HepG2 (cell line): ENCODE measurements around the gene WDR82. TPM values are rescaled to one million over a fixed set of nuclear protein-coding genes. Genes with fewer than 3 reads are reported as not detected.
A peak's percentile ranks its signal among the peaks of the same experiment; 100 is the strongest.

Experiments used
- AHR ChIP-seq: IDR thresholded peaks from 2 replicates; pipeline ENCODE4 v1.6.1; 2018; ENCODE audit warnings: missing genetic modification reagents, missing compliant biosample characterization
- ERF ChIP-seq: IDR thresholded peaks from 2 replicates; pipeline ENCODE4 v1.6.1; 2018; ENCODE audit warnings: missing biosample characterization, missing genetic modification reagents
- FOXK2 ChIP-seq: fragments of 450-650 bp; IDR thresholded peaks from 2 replicates; pipeline ENCODE4 v1.6.1; 2016
- HNRNPK ChIP-seq: fragments of 200-400 bp; formaldehyde crosslinking; IDR thresholded peaks from 2 replicates; pipeline ENCODE4 v1.6.1; 2018; ENCODE audit warnings: low read length, low read depth, moderate library complexity, mild to moderate bottlenecking; ENCODE audit not compliant: poor library complexity, severe bottlenecking
- HNRNPLL ChIP-seq: fragments of 200-400 bp; formaldehyde crosslinking; IDR thresholded peaks from 2 replicates; pipeline ENCODE4 v1.6.1; 2017; ENCODE audit warnings: mild to moderate bottlenecking, low read depth, low read length; ENCODE audit not compliant: poor library complexity, severe bottlenecking
- KDM1A ChIP-seq: IDR thresholded peaks from 2 replicates; pipeline ENCODE4 v1.6.1; 2016; ENCODE audit warnings: missing compliant biosample characterization
- MED13 ChIP-seq: sonication (generic); formaldehyde crosslinking; IDR thresholded peaks from 2 replicates; pipeline ENCODE4 v1.5.0; 2020; ENCODE audit warnings: missing genetic modification reagents
- PHF21A ChIP-seq: sonication (generic); formaldehyde crosslinking; IDR thresholded peaks from 2 replicates; pipeline ENCODE4 v1.5.0; 2020; ENCODE audit warnings: mild to moderate bottlenecking, missing genetic modification reagents
- POLR2G ChIP-seq: fragments of 200-400 bp; formaldehyde crosslinking; IDR thresholded peaks from 2 replicates; pipeline ENCODE4 v1.6.1; 2018; ENCODE audit warnings: mild to moderate bottlenecking, low read depth, low read length, moderate library complexity
- RAD21 ChIP-seq: fragments of 450-650 bp; formaldehyde crosslinking; IDR thresholded peaks from 2 replicates; pipeline ENCODE4 v1.5.0; 2020; ENCODE audit warnings: mild to moderate bottlenecking
- RARG ChIP-seq: sonication (generic); formaldehyde crosslinking; IDR thresholded peaks from 2 replicates; pipeline ENCODE4 v1.4.0; 2020; ENCODE audit warnings: low read depth, mild to moderate bottlenecking, missing genetic modification reagents
- RFXANK ChIP-seq: IDR thresholded peaks from 2 replicates; pipeline ENCODE4 v1.6.1; 2016
- TCF7 ChIP-seq: sonication (generic); IDR thresholded peaks from 2 replicates; pipeline ENCODE4 v1.6.1; 2016; ENCODE audit warnings: antibody characterized with exemption, low read depth
- ZNF207 ChIP-seq: fragments of 450-650 bp; IDR thresholded peaks from 2 replicates; pipeline ENCODE4 v1.6.1; 2016; ENCODE audit warnings: antibody characterized with exemption, borderline replicate concordance
- ZNF24 ChIP-seq: fragments of 450-650 bp; IDR thresholded peaks from 2 replicates; pipeline ENCODE4 v1.6.1; 2017; ENCODE audit warnings: antibody characterized with exemption, mild to moderate bottlenecking
- ZNF354B ChIP-seq: sonication (generic); formaldehyde crosslinking; IDR thresholded peaks from 2 replicates; pipeline ENCODE4 v1.8.0; 2022; ENCODE audit warnings: mild to moderate bottlenecking, missing genetic modification reagents
- ZNF577 ChIP-seq: sonication (generic); formaldehyde crosslinking; IDR thresholded peaks from 2 replicates; pipeline ENCODE4 v1.4.0; 2020; ENCODE audit warnings: mild to moderate bottlenecking, low read depth, missing genetic modification reagents, borderline replicate concordance
- ZNF644 ChIP-seq: IDR thresholded peaks from 2 replicates; pipeline ENCODE4 v1.6.1; 2016; ENCODE audit warnings: low read depth
- ZNF747 ChIP-seq: sonication (generic); formaldehyde crosslinking; IDR thresholded peaks from 2 replicates; pipeline ENCODE4 v1.8.1; 2023; ENCODE audit warnings: missing genetic modification reagents, mild to moderate bottlenecking, borderline replicate concordance
- polyA plus RNA-seq, 8 experiments: library from polyadenylated mRNA; depleted of rRNA in 3 of 8; stranded (reverse) in 7 of 8; unstranded in 1 of 8; fragments of >200 nt; fragmentation: Illumina TruSeq in 4 of 8; extraction: Trizol in 4 of 8; gene quantifications; 2 replicates each; pipeline versions ENCODE4 v1.2.1 to v1.2.3, GENCODE V29; 2011 to 2016; ENCODE audit warnings: low read depth in 4 of 8, missing spikeins in 1 of 8, mixed read lengths in 1 of 8; ENCODE audit not compliant: insufficient read depth in 1 of 8
- total RNA-seq, 5 experiments: library from RNA; depleted of rRNA; stranded (reverse); fragments of >200 nt; fragmentation: Illumina TruSeq; extraction: Trizol; gene quantifications; 2 replicates each; pipeline ENCODE4 v1.2.3, GENCODE V29; 2016; ENCODE audit warnings: low read depth in 1 of 5
- TF ChIP-seq, protein P1 (sequence below): sonication (generic); formaldehyde crosslinking; IDR thresholded peaks from 2 replicates; pipeline ENCODE4 v1.5.0; 2020; ENCODE audit warnings: mild to moderate bottlenecking, missing genetic modification reagents, moderate library complexity
- TF ChIP-seq, protein P2 (sequence below): sonication (generic); formaldehyde crosslinking; IDR thresholded peaks from 2 replicates; pipeline ENCODE4 v1.8.0; 2022; ENCODE audit warnings: mild to moderate bottlenecking, missing genetic modification reagents; ENCODE audit not compliant: insufficient replicate concordance
- TF ChIP-seq, protein P3 (sequence below): sonication (generic); formaldehyde crosslinking; IDR thresholded peaks from 2 replicates; pipeline ENCODE4 v1.5.0; 2020; ENCODE audit warnings: missing genetic modification reagents
- TF ChIP-seq, protein P4 (sequence below): sonication (generic); formaldehyde crosslinking; conservative IDR thresholded peaks from 2 replicates; pipeline ENCODE4 v1.8.0; 2022; ENCODE audit warnings: mild to moderate bottlenecking, moderate library complexity, missing genetic modification reagents
- TF ChIP-seq, protein P5 (sequence below): sonication (generic); formaldehyde crosslinking; IDR thresholded peaks from 2 replicates; pipeline ENCODE4 v1.4.0; 2020; ENCODE audit warnings: missing genetic modification reagents

WDR82 gene
- total and polyA plus RNA-seq, 2 of the 13 experiments (the other 11 are each of a cell fraction or from before 2014, with no cell fraction given): 39.1 to 59.5 TPM

DNA sequence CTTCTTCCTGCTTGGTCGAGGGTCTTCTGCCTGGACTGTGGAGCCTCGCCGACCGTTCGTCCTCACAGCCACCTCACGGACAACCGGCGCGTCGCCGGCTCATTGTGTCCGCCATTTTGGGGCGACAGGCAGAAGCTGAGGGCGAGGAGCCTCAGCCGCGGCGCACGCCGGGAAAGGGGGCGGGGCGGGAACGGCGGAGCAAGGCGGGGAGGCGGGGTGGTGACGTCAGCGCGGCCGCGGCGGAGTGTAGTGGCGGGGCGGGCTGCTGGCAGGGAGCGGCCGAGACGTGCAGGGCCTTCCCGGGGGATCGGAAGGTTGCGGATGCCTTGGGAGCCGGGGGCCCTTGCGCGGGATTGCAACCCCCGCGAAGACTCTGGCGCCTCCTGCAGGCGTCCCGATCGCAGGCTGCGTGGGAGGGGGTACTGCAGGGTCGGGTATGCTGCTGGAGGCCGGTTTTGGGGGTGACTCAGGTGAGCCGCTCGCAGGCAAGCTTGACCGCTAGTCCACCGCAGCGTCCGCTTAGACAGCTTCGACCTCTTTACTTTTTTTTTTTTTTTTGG, at the start of gene WDR82 (continued):
- TF ChIP-seq ZNF577 (CRISPR knock-in tag): no peak
- TF ChIP-seq TCF7: no peak
- TF ChIP-seq, protein P1, sequence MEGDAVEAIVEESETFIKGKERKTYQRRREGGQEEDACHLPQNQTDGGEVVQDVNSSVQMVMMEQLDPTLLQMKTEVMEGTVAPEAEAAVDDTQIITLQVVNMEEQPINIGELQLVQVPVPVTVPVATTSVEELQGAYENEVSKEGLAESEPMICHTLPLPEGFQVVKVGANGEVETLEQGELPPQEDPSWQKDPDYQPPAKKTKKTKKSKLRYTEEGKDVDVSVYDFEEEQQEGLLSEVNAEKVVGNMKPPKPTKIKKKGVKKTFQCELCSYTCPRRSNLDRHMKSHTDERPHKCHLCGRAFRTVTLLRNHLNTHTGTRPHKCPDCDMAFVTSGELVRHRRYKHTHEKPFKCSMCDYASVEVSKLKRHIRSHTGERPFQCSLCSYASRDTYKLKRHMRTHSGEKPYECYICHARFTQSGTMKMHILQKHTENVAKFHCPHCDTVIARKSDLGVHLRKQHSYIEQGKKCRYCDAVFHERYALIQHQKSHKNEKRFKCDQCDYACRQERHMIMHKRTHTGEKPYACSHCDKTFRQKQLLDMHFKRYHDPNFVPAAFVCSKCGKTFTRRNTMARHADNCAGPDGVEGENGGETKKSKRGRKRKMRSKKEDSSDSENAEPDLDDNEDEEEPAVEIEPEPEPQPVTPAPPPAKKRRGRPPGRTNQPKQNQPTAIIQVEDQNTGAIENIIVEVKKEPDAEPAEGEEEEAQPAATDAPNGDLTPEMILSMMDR (CRISPR knock-in tag): peak; percentile 65
- TF ChIP-seq, protein P2, sequence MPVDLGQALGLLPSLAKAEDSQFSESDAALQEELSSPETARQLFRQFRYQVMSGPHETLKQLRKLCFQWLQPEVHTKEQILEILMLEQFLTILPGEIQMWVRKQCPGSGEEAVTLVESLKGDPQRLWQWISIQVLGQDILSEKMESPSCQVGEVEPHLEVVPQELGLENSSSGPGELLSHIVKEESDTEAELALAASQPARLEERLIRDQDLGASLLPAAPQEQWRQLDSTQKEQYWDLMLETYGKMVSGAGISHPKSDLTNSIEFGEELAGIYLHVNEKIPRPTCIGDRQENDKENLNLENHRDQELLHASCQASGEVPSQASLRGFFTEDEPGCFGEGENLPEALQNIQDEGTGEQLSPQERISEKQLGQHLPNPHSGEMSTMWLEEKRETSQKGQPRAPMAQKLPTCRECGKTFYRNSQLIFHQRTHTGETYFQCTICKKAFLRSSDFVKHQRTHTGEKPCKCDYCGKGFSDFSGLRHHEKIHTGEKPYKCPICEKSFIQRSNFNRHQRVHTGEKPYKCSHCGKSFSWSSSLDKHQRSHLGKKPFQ: peak; percentile 33
- TF ChIP-seq, protein P3, sequence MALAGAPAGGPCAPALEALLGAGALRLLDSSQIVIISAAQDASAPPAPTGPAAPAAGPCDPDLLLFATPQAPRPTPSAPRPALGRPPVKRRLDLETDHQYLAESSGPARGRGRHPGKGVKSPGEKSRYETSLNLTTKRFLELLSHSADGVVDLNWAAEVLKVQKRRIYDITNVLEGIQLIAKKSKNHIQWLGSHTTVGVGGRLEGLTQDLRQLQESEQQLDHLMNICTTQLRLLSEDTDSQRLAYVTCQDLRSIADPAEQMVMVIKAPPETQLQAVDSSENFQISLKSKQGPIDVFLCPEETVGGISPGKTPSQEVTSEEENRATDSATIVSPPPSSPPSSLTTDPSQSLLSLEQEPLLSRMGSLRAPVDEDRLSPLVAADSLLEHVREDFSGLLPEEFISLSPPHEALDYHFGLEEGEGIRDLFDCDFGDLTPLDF: peak; percentile 79
- TF ChIP-seq ERF (CRISPR knock-in tag): peak; percentile 49
- TF ChIP-seq PHF21A: peak; percentile 47; the same call in 1 of the 2 replicates
- peak; percentile 9; the same call in 1 of the 2 replicates for TF ChIP-seq RAD21 (CRISPR knock-in tag)
- TF ChIP-seq ZNF747 (CRISPR knock-in tag): peak; percentile 42; the same call in 1 of the 2 replicates
- no peak for TF ChIP-seq KDM1A (CRISPR knock-in tag)
- TF ChIP-seq, protein P4, sequence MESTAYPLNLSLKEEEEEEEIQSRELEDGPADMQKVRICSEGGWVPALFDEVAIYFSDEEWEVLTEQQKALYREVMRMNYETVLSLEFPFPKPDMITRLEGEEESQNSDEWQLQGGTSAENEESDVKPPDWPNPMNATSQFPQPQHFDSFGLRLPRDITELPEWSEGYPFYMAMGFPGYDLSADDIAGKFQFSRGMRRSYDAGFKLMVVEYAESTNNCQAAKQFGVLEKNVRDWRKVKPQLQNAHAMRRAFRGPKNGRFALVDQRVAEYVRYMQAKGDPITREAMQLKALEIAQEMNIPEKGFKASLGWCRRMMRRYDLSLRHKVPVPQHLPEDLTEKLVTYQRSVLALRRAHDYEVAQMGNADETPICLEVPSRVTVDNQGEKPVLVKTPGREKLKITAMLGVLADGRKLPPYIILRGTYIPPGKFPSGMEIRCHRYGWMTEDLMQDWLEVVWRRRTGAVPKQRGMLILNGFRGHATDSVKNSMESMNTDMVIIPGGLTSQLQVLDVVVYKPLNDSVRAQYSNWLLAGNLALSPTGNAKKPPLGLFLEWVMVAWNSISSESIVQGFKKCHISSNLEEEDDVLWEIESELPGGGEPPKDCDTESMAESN (CRISPR knock-in tag): peak; percentile 49; the same call in 1 of the 2 replicates
- TF ChIP-seq MED13 (CRISPR knock-in tag): peak; percentile 58; the same call in 1 of the 2 replicates
- TF ChIP-seq, protein P5, sequence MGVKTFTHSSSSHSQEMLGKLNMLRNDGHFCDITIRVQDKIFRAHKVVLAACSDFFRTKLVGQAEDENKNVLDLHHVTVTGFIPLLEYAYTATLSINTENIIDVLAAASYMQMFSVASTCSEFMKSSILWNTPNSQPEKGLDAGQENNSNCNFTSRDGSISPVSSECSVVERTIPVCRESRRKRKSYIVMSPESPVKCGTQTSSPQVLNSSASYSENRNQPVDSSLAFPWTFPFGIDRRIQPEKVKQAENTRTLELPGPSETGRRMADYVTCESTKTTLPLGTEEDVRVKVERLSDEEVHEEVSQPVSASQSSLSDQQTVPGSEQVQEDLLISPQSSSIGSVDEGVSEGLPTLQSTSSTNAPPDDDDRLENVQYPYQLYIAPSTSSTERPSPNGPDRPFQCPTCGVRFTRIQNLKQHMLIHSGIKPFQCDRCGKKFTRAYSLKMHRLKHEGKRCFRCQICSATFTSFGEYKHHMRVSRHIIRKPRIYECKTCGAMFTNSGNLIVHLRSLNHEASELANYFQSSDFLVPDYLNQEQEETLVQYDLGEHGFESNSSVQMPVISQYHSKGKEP (CRISPR knock-in tag): no peak; the same call in 1 of the 2 replicates
- TF ChIP-seq FOXK2: no peak
- TF ChIP-seq HNRNPLL: peak; percentile 11
- TF ChIP-seq ZNF644 (CRISPR knock-in tag): no peak
- TF ChIP-seq HNRNPK: no peak
- TF ChIP-seq POLR2G: peak; percentile 78
- TF ChIP-seq ZNF24: no peak
- TF ChIP-seq RARG (CRISPR knock-in tag): no peak
- TF ChIP-seq ZNF354B (CRISPR knock-in tag): no peak; the same call in 1 of the 2 replicates
- TF ChIP-seq RFXANK (CRISPR knock-in tag): 0 out of 2 replicates have a peak, but pooled peaks have one; percentile 22
- no peak for TF ChIP-seq ZNF207
- TF ChIP-seq AHR (CRISPR knock-in tag): no peak
